GM19351 (cell line): Measurements from ENCODE around the gene EIF5A2.
"Not testable (repeated sequence)": the region's sequence is repeated elsewhere in the genome, so short reads cannot be mapped to it uniquely, and the experiment has no call there.

ENCODE experiments used
- ATAC-seq: cut with Tn5 transposase; IDR thresholded peaks from one replicate; pipeline ENCODE4 v1.9.1; 2021; ENCODE audit warnings: mild to moderate bottlenecking, moderate library complexity; ENCODE audit not compliant: unreplicated experiment

Gene EIF5A2

GRCh38 chr3:170908235-170909116 is at the start of gene EIF5A2:
TSS of gene EIF5A2 (minus strand) at chr3:170908637. CDS start at chr3:170907806, 831 bp downstream.
- ATAC-seq: peak; percentile 89

DNA sequence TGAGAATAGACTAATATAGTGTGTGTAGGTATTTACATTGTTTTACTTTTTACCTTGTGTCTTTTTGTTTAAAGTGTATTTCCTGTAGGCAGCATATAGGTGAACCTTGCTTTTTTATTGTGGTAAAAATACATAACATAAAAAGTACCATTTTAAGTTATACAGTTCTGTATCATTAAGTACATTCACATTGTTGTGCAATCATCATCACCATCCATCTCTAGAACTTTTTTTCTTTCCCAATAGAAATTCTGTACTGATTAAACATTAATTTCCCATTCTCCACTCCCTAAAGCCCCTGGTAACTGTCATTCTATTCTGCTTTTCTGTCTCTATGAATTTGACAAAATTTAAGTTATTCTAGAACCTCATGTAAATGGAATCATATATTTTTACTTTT is 48.2 kb upstream of the EIF5A2 start:
- no peak for ATAC-seq

GRCh38 chr3:170953736-170954135 is 45.3 kb upstream of the EIF5A2 start:
- no peak for ATAC-seq

- ATAC-seq: no peak
Observed at GRCh38 chr3:170953229-170953628, 44.8 kb upstream of the EIF5A2 start.

GRCh38 chr3:170949211-170949610 is 40.8 kb upstream of the EIF5A2 start:
- ATAC-seq: no peak

- no peak for ATAC-seq
Observed at GRCh38 chr3:170947018-170947769, 38.8 kb upstream of the EIF5A2 start.

DNA sequence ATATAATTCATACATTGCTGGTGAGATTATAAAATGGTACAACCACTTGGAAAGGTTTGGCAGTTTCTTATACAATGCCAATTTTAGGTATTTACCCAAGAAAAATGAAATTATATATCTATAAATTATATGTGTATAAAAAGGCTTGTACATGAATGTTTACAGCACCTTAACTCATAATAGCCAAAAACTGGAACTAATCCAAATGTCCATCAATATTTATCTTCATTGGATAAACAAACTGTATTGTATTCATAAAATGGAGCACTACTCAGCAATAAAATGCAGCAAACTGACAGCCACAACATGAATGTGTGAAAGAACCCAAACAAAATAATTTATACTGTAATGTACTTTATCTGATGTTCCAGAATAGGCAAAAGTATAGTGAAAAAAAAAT is 33.6 kb upstream of the EIF5A2 start:
- no peak for ATAC-seq

DNA sequence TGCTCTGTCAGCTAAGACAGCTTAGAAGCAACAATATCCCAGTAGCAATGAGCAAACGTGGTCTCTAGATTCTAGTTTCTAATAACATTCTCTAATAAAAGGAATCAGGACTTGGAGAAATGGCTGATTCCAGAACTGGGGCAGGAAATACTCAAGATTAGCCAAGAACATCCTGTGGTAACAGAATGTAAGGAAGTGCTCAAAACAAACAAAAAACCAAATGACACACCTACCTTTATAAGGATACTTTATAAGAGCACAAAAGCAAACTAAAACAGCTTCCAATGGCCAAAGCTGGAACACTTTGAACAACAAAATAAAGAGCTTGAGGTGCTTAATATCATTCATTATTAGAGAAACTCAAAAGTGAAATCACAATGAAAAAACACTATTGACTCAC is 33.1 kb upstream of the EIF5A2 start:
- no peak for ATAC-seq

- not testable (repeated sequence) for ATAC-seq
Observed at GRCh38 chr3:170933039-170933438, 24.6 kb upstream of the EIF5A2 start.

GRCh38 chr3:170923553-170923952 is 15.1 kb upstream of the EIF5A2 start:
- ATAC-seq: not testable (repeated sequence)

DNA sequence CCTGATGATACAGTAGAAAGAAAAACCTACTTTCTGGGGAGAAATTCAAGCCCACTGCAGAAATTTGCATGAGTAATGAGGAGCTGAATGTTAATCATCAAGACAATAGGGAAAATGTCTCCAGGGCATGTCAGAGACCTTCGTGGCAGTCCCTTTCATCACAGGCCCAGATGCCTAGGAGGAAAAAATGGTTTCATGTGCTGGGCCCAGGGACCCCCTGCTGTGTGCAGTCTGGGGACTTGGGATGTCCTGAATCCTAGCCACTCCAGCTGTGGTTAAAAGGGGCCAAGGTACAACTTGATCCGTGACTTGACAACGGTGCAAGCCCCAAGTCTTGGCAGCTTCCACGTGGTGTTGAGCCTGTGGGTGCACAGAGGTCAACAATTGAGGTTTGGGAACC is 10.3 kb upstream of the EIF5A2 start:
- ATAC-seq: no peak

GRCh38 chr3:170914690-170915089 is 6.3 kb upstream of the EIF5A2 start:
- no peak for ATAC-seq

DNA sequence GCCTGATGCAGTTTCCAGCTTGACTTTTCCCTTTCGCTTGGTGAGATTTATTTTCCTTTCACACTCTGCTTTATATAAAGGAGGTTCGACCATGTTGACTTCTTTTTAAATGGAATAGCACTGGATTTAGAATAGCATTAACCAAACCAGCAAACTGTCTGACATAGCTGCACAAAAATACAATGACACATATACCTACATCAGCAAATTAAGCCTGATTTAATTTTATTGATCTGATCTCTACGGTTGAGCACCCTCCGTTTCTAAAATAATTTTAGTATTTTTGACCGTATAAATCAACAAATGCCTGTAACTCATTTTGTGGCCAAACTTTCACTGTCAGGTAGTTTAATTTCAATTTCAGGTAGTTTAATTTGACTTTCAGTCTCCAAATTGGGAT is 5.8 kb upstream of the EIF5A2 start:
- no peak for ATAC-seq

DNA sequence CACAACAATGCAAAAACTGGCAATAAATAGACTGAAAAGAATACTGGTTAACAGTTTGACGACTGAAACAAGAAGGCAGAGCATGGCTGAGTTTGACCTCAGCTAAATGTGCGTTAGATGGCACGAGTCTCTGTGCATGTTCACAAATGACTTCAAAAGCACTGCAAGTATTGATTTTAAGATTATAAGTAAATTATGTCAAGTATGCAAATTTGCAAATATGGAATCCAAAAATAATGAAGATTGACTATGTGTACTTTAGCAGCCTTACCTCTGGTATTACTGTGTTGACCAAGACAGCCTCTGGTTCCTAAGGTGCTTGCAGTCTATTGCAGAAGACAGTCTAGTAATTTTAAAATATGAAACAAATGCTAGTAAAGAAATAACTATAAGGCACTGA is 2.6 kb upstream of the EIF5A2 start:
- ATAC-seq: no peak

- no peak for ATAC-seq
Observed at GRCh38 chr3:170910542-170910941, 2.1 kb upstream of the EIF5A2 start.

- no peak for ATAC-seq
Observed at GRCh38 chr3:170909129-170909903, 879 bp upstream of the EIF5A2 start.

DNA sequence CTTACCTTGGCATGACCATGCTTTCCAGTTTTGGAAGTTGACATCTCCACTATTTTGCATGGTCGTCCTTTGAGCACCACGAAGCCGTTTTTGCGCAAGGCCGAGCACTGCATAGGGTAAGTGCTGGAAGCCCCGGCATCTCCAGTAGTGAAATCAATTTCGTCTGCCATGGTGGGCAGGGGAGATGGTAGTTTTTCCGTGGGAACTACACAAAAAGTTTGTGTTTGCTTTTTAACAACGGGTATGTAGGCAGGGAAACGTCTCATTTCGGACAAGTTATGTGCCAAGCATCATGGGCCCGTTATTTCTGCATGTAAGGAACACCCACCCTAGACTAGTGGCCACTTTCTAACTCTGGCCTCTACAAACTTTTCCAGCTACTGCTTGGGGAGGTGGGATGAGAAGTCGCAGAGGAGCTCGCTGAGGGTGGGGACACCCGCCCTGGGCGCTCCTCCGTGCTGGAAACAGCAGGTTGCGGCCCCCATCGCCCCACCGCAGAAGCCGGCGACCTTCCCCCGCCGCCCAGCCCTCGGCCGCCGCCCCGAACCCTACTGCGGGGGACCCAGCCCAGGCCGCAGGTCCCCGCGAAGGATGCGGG is 701 bp downstream of the EIF5A2 start:
- ATAC-seq: no peak

DNA sequence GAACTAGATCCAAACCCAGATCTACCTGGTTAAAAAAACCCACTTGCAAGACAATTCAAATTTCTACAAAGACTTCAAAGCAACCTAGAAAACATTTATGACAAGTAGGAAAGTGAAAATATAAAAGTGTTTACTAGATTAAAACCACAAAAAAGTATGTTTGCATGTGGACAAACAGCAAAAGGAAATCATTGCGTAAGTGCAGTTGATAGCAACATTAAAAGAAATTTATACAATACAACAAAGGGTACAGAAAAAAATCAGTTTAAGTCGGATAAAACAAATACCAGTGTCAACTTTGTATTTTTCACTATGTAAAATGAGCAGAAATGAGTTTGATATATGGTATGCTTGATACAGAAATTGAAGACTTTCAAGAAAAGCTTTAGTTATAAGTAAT is 2.6 kb downstream of the EIF5A2 start:
- ATAC-seq: no peak

DNA sequence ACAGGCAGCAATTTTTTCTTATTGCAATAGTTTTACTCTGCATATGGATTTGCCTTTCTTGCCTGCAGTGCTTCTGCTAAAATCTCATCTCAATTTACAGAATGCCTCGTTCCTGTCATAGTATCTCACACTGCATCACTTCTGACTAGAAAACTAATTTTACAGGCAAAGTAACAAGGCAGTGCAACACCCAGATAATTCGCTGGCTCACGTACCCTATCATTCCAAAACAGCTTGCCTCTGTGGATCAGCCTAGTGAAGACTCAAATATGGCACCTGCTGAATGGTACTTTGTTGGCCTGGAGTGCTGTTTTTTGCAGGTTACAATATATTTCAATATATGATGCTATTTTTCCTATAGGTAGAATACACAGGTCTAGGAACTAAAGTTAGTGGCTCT is 5.3 kb downstream of the EIF5A2 start:
- no peak for ATAC-seq

DNA sequence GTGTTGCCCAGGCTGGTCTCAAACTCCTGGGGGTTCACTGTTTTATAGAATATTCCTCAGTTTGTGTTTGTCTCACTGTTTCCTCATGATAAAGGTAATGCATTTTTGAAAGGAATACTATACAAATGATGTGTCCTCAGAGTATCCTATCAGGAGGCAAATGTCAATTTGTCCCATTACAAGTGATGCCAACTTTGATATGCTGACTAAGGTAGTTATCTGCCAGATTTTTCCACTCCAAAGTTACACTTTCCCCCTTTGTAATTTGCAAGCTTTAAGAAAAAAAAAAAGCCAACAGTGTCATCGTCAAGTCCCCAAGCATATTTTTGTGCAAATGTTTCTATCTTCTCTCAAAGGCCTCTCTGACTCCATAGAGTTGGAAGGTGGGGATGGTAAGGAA is 9.0 kb downstream of the EIF5A2 start:
- ATAC-seq: no peak

DNA sequence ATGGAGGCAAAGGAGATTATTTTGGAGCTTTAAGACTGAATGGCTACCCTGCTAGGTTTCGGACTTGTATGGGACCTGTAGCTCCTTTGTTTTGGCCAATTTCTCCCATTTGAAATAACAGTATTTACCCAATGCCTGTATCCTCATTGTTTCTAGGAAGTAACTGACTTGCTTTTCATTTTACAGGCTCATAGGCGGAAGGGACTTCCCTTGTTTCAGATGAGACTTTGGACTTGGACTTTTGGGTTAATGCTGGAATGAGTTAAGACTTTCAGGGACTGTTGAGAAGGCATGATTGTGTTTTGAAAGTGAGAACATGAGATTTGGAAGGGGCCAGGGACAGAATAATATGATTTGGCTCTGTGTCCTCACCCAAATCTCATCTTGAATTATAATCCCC is 10.5 kb downstream of the EIF5A2 start:
- no peak for ATAC-seq
